HepG2 (cell line): Measurements from ENCODE around the gene ATP11A. TPM values are rescaled to one million over a fixed set of nuclear protein-coding genes. Genes with fewer than 3 reads are reported as not detected.
A peak's percentile ranks its signal among the peaks of the same experiment; 100 is the strongest.

ENCODE experiments used
- ATAC-seq: fragments of 200-7000 bp; cut with Tn5 transposase; 3 replicates; pipeline ENCODE4 v1.9.1; 2020; ENCODE audit warnings: mild to moderate bottlenecking, moderate library complexity
- BruUV-seq: library from RNA; stranded (reverse); fragments of 400-500 nt; replicated peaks from 2 replicates; lab custom pipeline; 2021; lab: Mats Ljungman, UMichigan
- CTCF ChIA-PET: fragments of 300-600 bp; formaldehyde crosslinking; extraction: SDS; loops from one replicate; lab custom pipeline; 2021; ENCODE audit warnings: low total read pairs, inconsistent platforms, low intra/inter-chr PET ratio; lab: Yijun Ruan, JAX
- POLR2A ChIA-PET: fragments of 350-600 bp; sonication (Branson Sonifier 250); formaldehyde crosslinking; loops from one replicate; lab custom pipeline; 2020; ENCODE audit warnings: antibody characterized with exemption, inconsistent platforms; lab: Yijun Ruan, JAX
- DNase-seq: peaks from one replicate; pipeline ENCODE4 v3.0.0-alpha.2; 2015; ENCODE audit warnings: low spot score
- FAIRE-seq: peaks from 3 replicates; lab custom pipeline; 2011; peaks lifted over from hg19 to GRCh38; lab: Jason Lieb, UNC
- H2AFZ ChIP-seq: one replicate; pipeline ENCODE4 v1.6.1; 2011; ENCODE audit warnings: low read length, inconsistent platforms
- H3K27ac ChIP-seq: fragments of 300-600 bp; 3 replicates; pipeline ENCODE4 v1.8.0; 2011; ENCODE audit warnings: mixed run types, mild to moderate bottlenecking, mixed read lengths, low read length, inconsistent platforms; ENCODE audit not compliant: insufficient read depth; ENCODE audit errors: extremely low read length
- H3K27me3 ChIP-seq, 2 experiments: fragments of 200-600 bp in 1 of 2; 2 replicates in 1 of 2; 3 replicates in 1 of 2; pipeline versions ENCODE4 v1.6.0 to v1.8.0; 2011; ENCODE audit warnings: low read length in 2 of 2, mild to moderate bottlenecking in 2 of 2, moderate library complexity in 2 of 2, inconsistent platforms in 1 of 2; ENCODE audit not compliant: insufficient read depth in 2 of 2, control insufficient read depth in 1 of 2
- H3K36me3 ChIP-seq, 2 experiments: fragments of 200-600 bp in 1 of 2; replicated peaks in 1 of 2; 2 replicates in 1 of 2; 3 replicates in 1 of 2; pipeline versions ENCODE4 v1.5.1 to v1.8.0; 2011; ENCODE audit warnings: low read length in 2 of 2, inconsistent platforms in 1 of 2; ENCODE audit not compliant: insufficient read depth in 2 of 2, control insufficient read depth in 1 of 2
- H3K4me1 ChIP-seq: 2 replicates; pipeline ENCODE4 v1.5.1; 2012; ENCODE audit warnings: low read length, inconsistent platforms; ENCODE audit not compliant: insufficient read depth
- H3K4me2 ChIP-seq: 2 replicates; pipeline ENCODE4 v1.6.0; 2011; ENCODE audit warnings: low read depth, low read length, inconsistent platforms
- H3K4me3 ChIP-seq, 3 experiments: fragments of 200-600 bp in 1 of 3; sonication (generic), shearing (Covaris generic) in 1 of 3; replicated peaks in 1 of 3; 2 replicates each; pipeline ENCODE4 v1.5.1; 2011 to 2016; ENCODE audit warnings: low read length in 3 of 3, inconsistent platforms in 2 of 3, low read depth in 2 of 3, mild to moderate bottlenecking in 2 of 3, control low read depth in 1 of 3, mixed read lengths in 1 of 3; ENCODE audit not compliant: insufficient read depth in 1 of 3
- H3K79me2 ChIP-seq: one replicate; pipeline ENCODE4 v1.6.1; 2011; ENCODE audit warnings: low read length, inconsistent platforms; ENCODE audit not compliant: insufficient read depth
- H3K9ac ChIP-seq: 2 replicates; pipeline ENCODE4 v1.6.0; 2011; ENCODE audit warnings: mild to moderate bottlenecking, low read depth, low read length, inconsistent platforms; ENCODE audit not compliant: insufficient read depth
- H3K9me3 ChIP-seq: 2 replicates; pipeline ENCODE4 v1.5.1; 2012; ENCODE audit warnings: mild to moderate bottlenecking, low read length
- H4K20me1 ChIP-seq: 2 replicates; pipeline ENCODE4 v1.6.0; 2011; ENCODE audit warnings: inconsistent platforms, mild to moderate bottlenecking, low read length, moderate library complexity; ENCODE audit not compliant: insufficient read depth
- AGO2 ChIP-seq: fragments of 200-400 bp; formaldehyde crosslinking; optimal IDR thresholded peaks from 2 replicates; pipeline ENCODE3; 2017; ENCODE audit warnings: mild to moderate bottlenecking, low read depth, low read length, moderate library complexity
- CBX5 ChIP-seq: sonication (generic); formaldehyde crosslinking; IDR thresholded peaks from 2 replicates; pipeline ENCODE4 v1.4.0; 2020; ENCODE audit warnings: missing genetic modification reagents, borderline replicate concordance
- HNF4A ChIP-seq: sonication (generic); formaldehyde crosslinking; IDR thresholded peaks from 2 replicates; pipeline ENCODE4 v1.4.0; 2020; ENCODE audit warnings: missing genetic modification reagents
- HNRNPLL ChIP-seq: fragments of 200-400 bp; formaldehyde crosslinking; IDR thresholded peaks from 2 replicates; pipeline ENCODE4 v1.6.1; 2017; ENCODE audit warnings: mild to moderate bottlenecking, low read depth, low read length; ENCODE audit not compliant: poor library complexity, severe bottlenecking
- ZNF710 ChIP-seq: sonication (generic); formaldehyde crosslinking; IDR thresholded peaks from 2 replicates; pipeline ENCODE4 v1.5.0; 2020; ENCODE audit warnings: mild to moderate bottlenecking, missing genetic modification reagents, borderline replicate concordance
- WGBS: methylation state at CpG from one replicate; pipeline ENCODE4 v1.1.6; 2017; ENCODE audit warnings: low lambda C conversion rate; 5-methylcytosine and 5-hydroxymethylcytosine counted together
- in situ Hi-C: cut with HindIII; loops from 2 replicates; pipeline ENCODE4 v1.10.0; 2017; ENCODE audit warnings: low pct_unique_long_range_greater_than_20kb; ENCODE audit not compliant: extremely low pct_ligation_motif_present
- intact Hi-C: fragments of 100-400 bp; cut with micrococcal nuclease; formaldehyde crosslinking; loops from one replicate; pipeline ENCODE4 v1.10.0; 2022; ENCODE audit not compliant: unreplicated experiment
- polyA plus RNA-seq, 8 experiments: library from polyadenylated mRNA; depleted of rRNA in 3 of 8; stranded (reverse) in 7 of 8; unstranded in 1 of 8; fragments of >200 nt; fragmentation: Illumina TruSeq in 4 of 8; extraction: Trizol in 4 of 8; gene quantifications; 2 replicates each; pipeline versions ENCODE4 v1.2.1 to v1.2.3, GENCODE V29; 2011 to 2016; ENCODE audit warnings: low read depth in 4 of 8, missing spikeins in 1 of 8, mixed read lengths in 1 of 8; ENCODE audit not compliant: insufficient read depth in 1 of 8
- total RNA-seq, 5 experiments: library from RNA; depleted of rRNA; stranded (reverse); fragments of >200 nt; fragmentation: Illumina TruSeq; extraction: Trizol; gene quantifications; 2 replicates each; pipeline ENCODE4 v1.2.3, GENCODE V29; 2016; ENCODE audit warnings: low read depth in 1 of 5

Gene ATP11A
- total and polyA plus RNA-seq, 2 of the 13 experiments (the other 11 are each of a cell fraction or from before 2014, with no cell fraction given) = 18.4 to 20.1 TPM

- WGBS = 94% methylated on average over 12 of the region's 12 CpGs
- peaks cover 54 to 84% of the 10 kb centered on the region in 2 experiments; a peak in 4 of 5 replicates for H3K36me3 ChIP-seq
- intact Hi-C loops = no loop called here
Observed at GRCh38 chr13:112836940-112837339, 147.1 kb downstream of the ATP11A start.

GRCh38 chr13:112837371-112838037, 147.7 kb downstream of the ATP11A start:
- ATAC-seq = no peak
- Histone ChIP-seq H3K79me2 (no peaks in the 10 kb centered on the region), H3K4me2 (no peak overlapping the region), H2AFZ (no peak overlapping the region), H3K4me1 (no peaks in the 10 kb centered on the region), H3K4me3 (no peak overlapping the region), H3K27ac (no peak overlapping the region), H3K9ac (no peak overlapping the region), H3K27me3 (no peaks in the 10 kb centered on the region), H3K36me3 (peaks cover 52 to 84% of the 10 kb centered on the region in 2 experiments; a peak in 4 of 5 replicates), H3K9me3 (no peaks in the 10 kb centered on the region), H4K20me1 (0 out of 2 replicates have a peak, but pooled peaks cover 2% of the 10 kb centered on the region)
- intact Hi-C loops (no loop called here), in situ Hi-C loops (no loop called here)
- DNase-seq = no peak
- WGBS = 97% methylated on average over 19 of the region's 26 CpGs
- POLR2A ChIA-PET = no interaction called here
- no peak for TF ChIP-seq ZNF710 (CRISPR knock-in tag)
- CTCF ChIA-PET = no interaction called here
- no TSS peak for BruUV-seq
- no peak for FAIRE-seq

More at GRCh38 chr13:112836940-112837339, 147.1 kb downstream of the ATP11A start:
- ChIA-PET CTCF (no interaction called here), POLR2A (no interaction called here)
- no peaks in the 10 kb centered on the region for H3K9me3 ChIP-seq
- DNase-seq (no peak), ATAC-seq (no peak), FAIRE-seq (no peak)
- H3K27ac ChIP-seq = no peak overlapping the region
- no peak overlapping the region for H2AFZ ChIP-seq
- H4K20me1 ChIP-seq = 0 out of 2 replicates have a peak, but pooled peaks cover 2% of the 10 kb centered on the region
- no TSS peak for BruUV-seq
- in situ Hi-C loops = no loop called here
- TF ChIP-seq HNF4A (CRISPR knock-in tag) (no peak), HNRNPLL (peak; percentile 10), CBX5 (CRISPR knock-in tag) (no peak), AGO2 (peak; percentile 72)
- no peaks in the 10 kb centered on the region for H3K27me3 ChIP-seq
- H3K4me3 ChIP-seq = no peak overlapping the region
- no peak overlapping the region for H3K9ac ChIP-seq
- H3K4me1 ChIP-seq = no peaks in the 10 kb centered on the region
- no peaks in the 10 kb centered on the region for H3K79me2 ChIP-seq
- no peak overlapping the region for H3K4me2 ChIP-seq
